Activated T-cell treated with anti-CD3 and anti-CD28 coated beads, Interleukin-2, amount 50 U/mL, for 72 hours (primary cell): ENCODE results near the gene ARMS2. TPM values are rescaled to one million over a fixed set of nuclear protein-coding genes. Genes with fewer than 3 reads are reported as not detected.

Experiments
- ATAC-seq, 2 donors: fragments of 150-1000 bp; cut with Tn5 transposase; replicated peaks in 1 of 2; 2 replicates each; pipeline ENCODE4 v1.10.0; 2021; ENCODE audit warnings: moderate library complexity in 2 of 2, mild to moderate bottlenecking in 1 of 2
- DNase-seq, 2 donors: peaks; one replicate each; pipeline ENCODE4 v3.0.0; 2021 to 2022; ENCODE audit warnings: mixed read lengths in 1 of 2
- H3K27ac Mint-ChIP-seq: one replicate; pipeline ENCODE4 v1.8.0; 2022; ENCODE audit warnings: mild to moderate bottlenecking, moderate library complexity, mixed read lengths
- H3K27me3 Mint-ChIP-seq: one replicate; pipeline ENCODE4 v1.8.0; 2022; ENCODE audit warnings: low read depth, mixed read lengths
- H3K36me3 Mint-ChIP-seq, 2 donors: one replicate each; pipeline ENCODE4 v1.8.0; 2022; ENCODE audit warnings: mixed read lengths in 2 of 2, mild to moderate bottlenecking in 1 of 2; ENCODE audit not compliant: insufficient read depth in 2 of 2
- H3K4me1 Mint-ChIP-seq: one replicate; pipeline ENCODE4 v1.8.0; 2022; ENCODE audit warnings: low read depth, mixed read lengths
- H3K4me3 Mint-ChIP-seq, 2 donors: one replicate each; pipeline ENCODE4 v1.8.0; 2022; ENCODE audit warnings: mild to moderate bottlenecking in 2 of 2, mixed read lengths in 2 of 2, moderate library complexity in 2 of 2
- H3K9me3 Mint-ChIP-seq, 2 donors: one replicate each; pipeline ENCODE4 v1.8.0; 2022; ENCODE audit warnings: mixed read lengths in 2 of 2
- total RNA-seq, 2 donors: library from RNA; stranded (reverse); gene quantifications; one replicate each; pipeline ENCODE4 v1.2.3, GENCODE V29; 2022

The ARMS2 gene
- total RNA-seq, 2 donors from 2014 or later: not detected

DNA sequence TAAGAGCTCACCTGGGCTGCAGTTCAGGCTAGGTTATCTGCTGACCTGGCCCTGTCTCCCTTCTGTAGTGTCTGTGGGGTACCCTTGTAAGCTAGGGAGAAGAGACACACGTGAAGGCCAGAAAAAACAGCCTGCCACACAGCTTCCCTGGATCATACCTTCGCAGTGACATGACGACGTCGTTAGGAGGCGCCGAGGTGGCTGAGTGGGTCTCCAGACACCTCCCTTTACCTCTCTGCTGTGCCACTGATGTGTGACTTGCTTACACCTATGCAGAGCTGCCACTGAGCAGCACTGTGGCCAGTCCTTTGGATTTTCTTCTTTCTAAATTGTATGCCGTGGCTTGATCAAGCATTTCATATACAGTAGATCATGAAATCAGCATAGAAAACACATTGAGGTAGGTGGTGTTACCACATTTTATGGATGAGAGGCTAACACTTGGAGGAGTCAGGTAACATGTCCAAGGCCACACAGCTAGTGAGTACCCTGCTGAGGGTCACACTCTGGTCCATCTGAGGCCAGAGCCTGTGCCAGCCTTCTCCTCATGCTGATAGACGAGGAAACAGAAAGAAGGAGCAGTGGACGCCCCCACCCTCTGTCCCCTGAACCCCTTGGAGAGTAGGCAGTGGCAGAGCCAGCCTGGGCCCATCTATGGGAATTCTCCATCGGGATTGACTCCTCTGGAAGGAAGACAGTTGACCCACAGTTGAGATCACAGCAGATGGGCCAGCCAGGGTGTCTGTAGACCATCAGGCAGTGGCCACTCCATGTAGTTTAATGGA, 30.0 kb downstream of the ARMS2 start:
- no peak overlapping the region for H3K27ac Mint-ChIP-seq
- no peak for DNase-seq

DNA sequence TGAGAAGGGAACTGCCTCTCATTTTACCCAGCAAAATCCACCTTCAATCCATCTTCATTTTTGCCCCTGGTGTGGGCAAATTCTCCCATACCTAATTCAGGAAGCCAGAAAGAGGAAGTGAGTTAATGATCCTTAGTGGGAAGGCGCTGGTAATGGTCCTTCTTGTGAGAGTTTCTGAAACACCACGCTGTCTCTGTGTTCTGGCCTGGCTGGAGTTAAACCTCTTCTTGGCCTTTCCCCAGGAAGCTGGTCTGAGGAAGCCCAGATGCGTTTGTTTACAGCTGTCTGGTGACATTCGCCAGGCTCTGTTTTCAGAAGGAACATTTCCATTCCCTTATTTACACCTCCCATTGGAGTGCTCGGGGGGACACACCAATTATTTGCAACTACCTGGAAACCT, 31.2 kb downstream of the ARMS2 start:
- ATAC-seq (no peak), DNase-seq (no peak)
- Mint-ChIP-seq H3K27ac (no peak overlapping the region), H3K4me3 (no peak overlapping the region), H3K36me3 (peaks cover 0 to 2% of the 10 kb centered on the region in 2 donors), H3K27me3 (peaks cover 32% of the 10 kb centered on the region), H3K4me1 (peaks cover 2% of the 10 kb centered on the region), H3K9me3 (peaks cover 3% of the 10 kb centered on the region in 2 donors)

More for the DNA sequence above, 30.0 kb downstream of the ARMS2 start:
- no peak overlapping the region for H3K4me3 Mint-ChIP-seq
- ATAC-seq: no peak
- peaks cover 3% of the 10 kb centered on the region in 2 donors for H3K9me3 Mint-ChIP-seq
- H3K4me1 Mint-ChIP-seq: no peaks in the 10 kb centered on the region
- peaks cover 23% of the 10 kb centered on the region for H3K27me3 Mint-ChIP-seq
- peaks cover 0 to 2% of the 10 kb centered on the region in 2 donors for H3K36me3 Mint-ChIP-seq

- Mint-ChIP-seq H3K9me3 (peaks cover 3% of the 10 kb centered on the region in 2 donors), H3K27me3 (peaks cover 34% of the 10 kb centered on the region), H3K4me3 (no peak overlapping the region), H3K27ac (no peak overlapping the region), H3K36me3 (peaks cover 0 to 2% of the 10 kb centered on the region in 2 donors), H3K4me1 (peaks cover 11% of the 10 kb centered on the region)
- ATAC-seq (no peak), DNase-seq (no peak)
Observed at GRCh38 chr10:122486406-122487080, 32.1 kb downstream of the ARMS2 start.

DNA sequence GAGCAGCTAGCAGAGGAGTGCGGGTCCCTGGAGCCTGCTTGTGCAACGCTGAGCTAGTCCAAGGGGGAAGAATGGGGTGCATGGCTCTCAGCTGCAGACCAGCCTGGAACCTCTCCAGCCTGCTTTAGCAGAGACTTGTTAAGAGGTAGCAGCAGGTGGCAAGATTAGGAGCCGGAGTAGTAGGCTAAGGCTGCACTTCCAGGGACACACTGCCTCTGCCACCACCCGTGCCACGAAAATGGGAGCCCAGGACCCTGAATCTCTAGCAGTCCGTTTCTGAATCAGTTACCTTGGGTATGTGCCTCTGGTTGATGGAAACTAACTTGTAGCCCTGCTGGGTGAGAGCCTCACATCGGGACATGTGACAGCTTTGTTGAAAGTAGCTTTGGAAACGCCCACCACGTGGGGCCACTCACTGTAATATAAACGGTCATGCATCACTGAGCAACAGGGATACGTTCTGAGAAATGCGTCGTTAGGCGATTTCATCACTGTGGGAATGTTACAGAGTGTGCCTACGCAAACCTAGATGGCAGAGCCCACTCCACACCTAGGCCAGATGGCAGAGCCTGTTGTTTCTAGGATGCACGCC, 32.8 kb downstream of the ARMS2 start:
- ATAC-seq (no peak), DNase-seq (no peak)
- Mint-ChIP-seq H3K4me3 (no peak overlapping the region), H3K27ac (no peak overlapping the region), H3K9me3 (no peaks in the 10 kb centered on the region), H3K4me1 (peaks cover 14% of the 10 kb centered on the region), H3K36me3 (no peaks in the 10 kb centered on the region), H3K27me3 (peaks cover 29% of the 10 kb centered on the region)

GRCh38 chr10:122490268-122490667, 35.8 kb downstream of the ARMS2 start:
- peaks cover 25% of the 10 kb centered on the region for H3K27me3 Mint-ChIP-seq
- H3K9me3 Mint-ChIP-seq: no peaks in the 10 kb centered on the region
- ATAC-seq (no peak), DNase-seq (no peak)
- H3K36me3 Mint-ChIP-seq: no peaks in the 10 kb centered on the region
- no peak overlapping the region for H3K27ac Mint-ChIP-seq
- H3K4me3 Mint-ChIP-seq: no peak overlapping the region
- peaks cover 14% of the 10 kb centered on the region for H3K4me1 Mint-ChIP-seq

DNA sequence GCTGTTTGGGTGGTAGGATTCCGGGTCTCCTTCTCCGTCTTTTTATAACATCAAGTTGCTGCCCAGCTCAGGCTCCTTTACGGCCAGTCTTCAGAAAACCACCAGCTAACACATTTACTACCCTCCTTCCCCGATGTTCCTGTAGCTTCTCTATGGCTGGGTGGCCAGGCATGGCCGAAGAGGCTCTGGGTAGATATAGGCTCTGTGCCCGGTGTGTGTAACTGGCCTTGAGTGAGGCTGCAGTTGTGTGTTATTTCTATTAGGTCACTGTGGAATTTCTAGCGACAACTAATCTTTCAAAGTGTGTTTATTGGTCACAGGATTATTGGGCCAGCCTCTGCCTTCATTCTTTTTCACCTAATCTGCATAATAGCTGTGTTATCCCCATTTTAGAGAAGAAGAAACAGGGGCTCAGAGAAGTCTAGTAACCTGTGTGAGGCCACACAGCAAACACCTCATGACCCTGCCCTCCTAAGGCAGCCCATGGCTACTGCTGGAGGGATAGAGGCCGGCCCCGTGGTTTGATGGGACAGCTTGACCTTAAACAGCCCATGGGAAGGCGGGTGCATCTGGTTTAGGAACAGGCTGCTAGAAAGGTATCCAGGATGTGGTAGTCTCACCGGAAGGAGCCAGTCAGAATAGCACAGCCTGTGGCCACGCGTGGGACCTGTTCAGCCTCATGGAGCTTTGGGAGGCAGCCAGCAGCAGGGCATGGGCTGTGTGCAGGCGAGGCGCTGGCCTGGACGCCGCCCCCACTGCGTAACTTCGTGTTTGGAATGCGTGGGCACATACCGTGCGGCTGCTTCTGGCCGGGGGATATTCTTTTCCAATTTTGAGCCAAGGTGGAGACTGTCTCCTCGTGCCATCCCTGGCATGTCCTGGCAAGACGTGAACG, 36.6 kb downstream of the ARMS2 start:
- DNase-seq: peak; percentile 43 to 62
- ATAC-seq: peak; percentile 91 to 97
- Mint-ChIP-seq H3K9me3 (no peaks in the 10 kb centered on the region), H3K27me3 (peaks cover 20% of the 10 kb centered on the region), H3K4me3 (peak overlapping the region; percentile 8 to 32), H3K27ac (no peak overlapping the region), H3K4me1 (peaks cover 18% of the 10 kb centered on the region), H3K36me3 (no peaks in the 10 kb centered on the region)

- ATAC-seq (peak in 1 of 2 donors; percentile 49), DNase-seq (no peak)
- no peaks in the 10 kb centered on the region for H3K36me3 Mint-ChIP-seq
- H3K27ac Mint-ChIP-seq: no peak overlapping the region
- peak overlapping the region in 1 of 2 donors; percentile 8 for H3K4me3 Mint-ChIP-seq
- no peaks in the 10 kb centered on the region for H3K9me3 Mint-ChIP-seq
- H3K4me1 Mint-ChIP-seq: peaks cover 23% of the 10 kb centered on the region
- peaks cover 27% of the 10 kb centered on the region for H3K27me3 Mint-ChIP-seq
Observed at GRCh38 chr10:122492006-122492405, 37.6 kb downstream of the ARMS2 start.

DNA sequence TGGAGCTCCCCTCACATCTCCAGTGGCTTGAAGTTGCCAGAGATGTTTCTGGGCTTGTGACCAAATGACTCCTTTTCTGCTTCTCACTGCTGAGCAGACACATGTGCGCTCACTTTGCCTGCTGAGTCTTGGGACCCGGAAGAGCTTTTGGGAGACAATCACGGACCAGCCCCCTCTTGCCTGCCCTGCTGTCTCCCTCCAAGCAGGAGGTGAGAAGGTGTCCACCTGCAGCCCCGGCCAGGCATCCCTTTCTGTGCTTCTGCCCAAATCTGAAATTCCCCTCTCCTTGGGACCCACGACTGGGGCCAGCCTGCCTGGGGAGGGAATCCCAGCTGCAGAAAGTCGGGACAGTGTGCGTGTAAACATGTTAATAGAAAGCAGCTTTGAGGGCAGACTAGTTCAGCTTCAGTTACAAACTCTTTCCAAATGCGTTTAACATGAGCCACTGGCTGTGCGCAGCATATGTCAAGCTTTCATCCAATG, 38.6 kb downstream of the ARMS2 start:
- Mint-ChIP-seq H3K4me3 (no peak overlapping the region), H3K36me3 (no peaks in the 10 kb centered on the region), H3K4me1 (peaks cover 23% of the 10 kb centered on the region), H3K27me3 (peaks cover 27% of the 10 kb centered on the region), H3K27ac (no peak overlapping the region), H3K9me3 (no peaks in the 10 kb centered on the region)
- DNase-seq (no peak), ATAC-seq (no peak)

DNA sequence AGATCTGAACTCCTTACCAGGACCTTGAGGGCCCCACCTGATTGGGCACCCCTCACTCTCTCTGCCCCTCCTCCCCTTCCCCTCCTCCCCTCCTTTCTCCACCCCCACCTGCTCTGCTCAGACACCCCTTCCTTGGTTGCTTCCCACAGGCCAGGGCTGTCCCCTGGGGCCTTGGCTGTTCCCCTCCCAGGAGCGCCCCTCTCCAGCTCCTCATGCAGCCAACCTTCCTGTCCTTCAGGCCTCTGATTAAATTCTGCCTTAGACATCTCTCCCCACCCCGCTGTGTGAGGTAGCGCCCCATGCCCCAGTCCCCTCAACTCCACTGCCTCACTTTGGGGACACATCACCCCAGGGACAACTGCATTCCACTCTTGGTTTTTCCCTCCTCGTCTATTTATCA, 39.3 kb downstream of the ARMS2 start:
- Mint-ChIP-seq H3K4me1 (peaks cover 23% of the 10 kb centered on the region), H3K27ac (no peak overlapping the region), H3K27me3 (peaks cover 26% of the 10 kb centered on the region), H3K4me3 (no peak overlapping the region), H3K36me3 (no peaks in the 10 kb centered on the region), H3K9me3 (no peaks in the 10 kb centered on the region)
- no peak for DNase-seq
- ATAC-seq: no peak

- H3K27ac Mint-ChIP-seq: no peak overlapping the region
- H3K4me3 Mint-ChIP-seq: no peak overlapping the region
- H3K9me3 Mint-ChIP-seq: no peaks in the 10 kb centered on the region
- H3K27me3 Mint-ChIP-seq: peaks cover 20% of the 10 kb centered on the region
- H3K4me1 Mint-ChIP-seq: peaks cover 23% of the 10 kb centered on the region
- no peak for DNase-seq
- H3K36me3 Mint-ChIP-seq: no peaks in the 10 kb centered on the region
- ATAC-seq: no peak
Observed at GRCh38 chr10:122494173-122494820, 39.8 kb downstream of the ARMS2 start.

DNA sequence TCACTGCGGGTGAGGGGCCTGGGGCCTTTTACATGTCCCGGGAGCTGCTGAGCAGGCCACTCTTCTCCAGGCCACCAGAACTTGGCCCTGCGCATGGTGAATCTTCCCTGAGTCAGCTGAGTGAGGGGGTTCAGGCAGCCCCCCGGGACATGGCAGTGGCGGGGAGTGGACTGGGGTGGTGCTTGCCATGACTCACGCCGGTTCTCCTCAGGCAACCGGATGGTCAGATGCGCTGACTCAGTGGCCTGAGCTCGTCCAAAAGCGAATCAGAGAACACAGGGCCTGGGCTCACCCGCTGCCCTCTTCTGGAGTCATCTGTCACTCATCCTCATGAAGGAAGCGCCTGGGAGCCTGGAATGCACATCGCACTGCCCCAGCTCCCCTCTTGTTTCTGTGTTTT, 40.4 kb downstream of the ARMS2 start:
- no peak overlapping the region for H3K4me3 Mint-ChIP-seq

More for the DNA sequence above, 40.4 kb downstream of the ARMS2 start:
- H3K27ac Mint-ChIP-seq: no peak overlapping the region
- H3K36me3 Mint-ChIP-seq: no peaks in the 10 kb centered on the region
- no peak for ATAC-seq
- peaks cover 23% of the 10 kb centered on the region for H3K4me1 Mint-ChIP-seq
- DNase-seq: no peak
- peaks cover 19% of the 10 kb centered on the region for H3K27me3 Mint-ChIP-seq
- no peaks in the 10 kb centered on the region for H3K9me3 Mint-ChIP-seq
